Measurements from ENCODE around the gene NODAL. TPM values are rescaled to one million over a fixed set of nuclear protein-coding genes. Genes with fewer than 3 reads are reported as not detected.

NODAL gene
- total RNA-seq, 1 experiment from 2014 or later = not detected

- in situ Hi-C loops (cut with HindIII; ENCODE audit: low pct_unique_long_range_greater_than_20kb, low sequenced_read_pairs) = no loop called here
- DNase-seq (ENCODE audit: low read depth, low spot score) = no peak
These were observed 979 bp upstream of the NODAL start for GRCh38 chr10:70442332-70442988.

DNA sequence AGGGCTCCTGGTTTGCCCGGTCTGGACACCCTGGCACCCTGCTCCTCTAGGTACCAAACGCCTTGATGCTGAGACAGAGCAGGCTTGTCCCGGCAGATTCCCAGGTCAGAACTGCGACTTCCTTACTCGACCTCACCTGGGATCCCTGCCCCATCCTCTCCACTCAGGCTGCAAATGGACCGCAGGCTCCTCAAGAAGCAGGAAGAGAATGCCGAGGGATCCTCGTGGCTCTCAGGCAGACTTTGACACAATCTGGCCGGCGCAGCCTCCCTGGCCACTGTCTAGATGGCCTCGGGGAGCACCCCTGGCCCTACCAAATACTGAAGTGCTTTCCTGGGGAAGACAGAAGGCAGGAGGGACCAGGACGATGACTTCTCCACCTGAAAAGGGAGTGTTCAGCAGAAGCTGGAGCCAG is 421 bp upstream of the NODAL start:
- in situ Hi-C loops (cut with HindIII; ENCODE audit: low pct_unique_long_range_greater_than_20kb, low sequenced_read_pairs) = no loop called here
- DNase-seq (ENCODE audit: low read depth, low spot score) = no peak

DNA sequence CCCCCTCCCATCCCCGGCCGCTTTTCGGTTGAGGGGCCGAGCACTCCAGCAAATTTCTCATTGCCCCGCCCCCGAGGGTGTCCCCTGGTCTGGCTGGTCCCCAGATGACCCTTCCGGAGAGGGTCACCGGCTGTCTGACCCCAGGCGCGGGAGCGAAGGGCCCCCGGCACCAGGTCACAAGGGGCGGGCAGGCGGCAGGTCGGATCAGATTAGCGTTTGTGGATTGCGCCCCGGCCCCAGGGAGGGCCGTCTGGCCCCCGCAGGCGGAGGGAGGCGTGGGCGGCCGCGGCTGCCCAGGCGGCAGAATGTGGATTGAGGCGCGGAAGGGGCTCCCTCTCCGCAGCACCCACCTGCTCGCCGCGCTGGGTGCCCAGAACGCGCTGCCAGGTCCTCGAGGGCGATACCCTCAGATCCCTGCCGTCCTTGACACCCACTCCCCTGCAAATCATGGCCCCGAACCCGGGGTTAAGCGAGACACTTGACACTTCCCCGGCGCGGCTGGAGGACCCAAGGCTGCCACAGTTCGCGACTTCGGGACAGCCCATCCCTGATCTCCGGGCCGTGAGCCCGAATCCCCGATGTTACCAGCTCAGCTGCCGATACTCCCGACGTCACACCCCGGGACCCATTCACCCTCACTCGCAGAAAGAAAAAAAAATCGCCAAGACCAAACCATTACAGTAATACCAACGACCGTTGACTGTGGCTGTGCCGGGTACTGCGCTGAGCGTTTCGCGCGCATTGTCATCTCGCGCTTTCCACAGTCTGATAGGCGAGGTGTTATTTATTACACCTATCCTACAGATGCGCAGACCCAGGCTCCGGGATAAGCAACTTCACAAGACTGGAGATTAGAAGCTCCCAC is 953 bp downstream of the NODAL start:
- in situ Hi-C loops (cut with HindIII; ENCODE audit: low pct_unique_long_range_greater_than_20kb, low sequenced_read_pairs) = no loop called here
- DNase-seq (ENCODE audit: low read depth, low spot score) = no peak

- in situ Hi-C loops (cut with HindIII; ENCODE audit: low pct_unique_long_range_greater_than_20kb, low sequenced_read_pairs) = no loop called here
These were observed 3.8 kb downstream of the NODAL start for GRCh38 chr10:70437721-70438120.

GRCh38 chr10:70435241-70436085 is 6.0 kb downstream of the NODAL start:
- in situ Hi-C loops (cut with HindIII; ENCODE audit: low pct_unique_long_range_greater_than_20kb, low sequenced_read_pairs) = no loop called here
- no peak for DNase-seq (ENCODE audit: low read depth, low spot score)

More at GRCh38 chr10:70437721-70438120, 3.8 kb downstream of the NODAL start:
- DNase-seq (ENCODE audit: low read depth, low spot score) = no peak

GRCh38 chr10:70433581-70434280 is 7.8 kb downstream of the NODAL start:
- no peak for DNase-seq (ENCODE audit: low read depth, low spot score)
- in situ Hi-C loops (cut with HindIII; ENCODE audit: low pct_unique_long_range_greater_than_20kb, low sequenced_read_pairs) = no loop called here

- in situ Hi-C loops (cut with HindIII; ENCODE audit: low pct_unique_long_range_greater_than_20kb, low sequenced_read_pairs) = no loop called here
- DNase-seq (ENCODE audit: low read depth, low spot score) = no peak
These were observed 8.8 kb downstream of the NODAL start for GRCh38 chr10:70432561-70433263.

DNA sequence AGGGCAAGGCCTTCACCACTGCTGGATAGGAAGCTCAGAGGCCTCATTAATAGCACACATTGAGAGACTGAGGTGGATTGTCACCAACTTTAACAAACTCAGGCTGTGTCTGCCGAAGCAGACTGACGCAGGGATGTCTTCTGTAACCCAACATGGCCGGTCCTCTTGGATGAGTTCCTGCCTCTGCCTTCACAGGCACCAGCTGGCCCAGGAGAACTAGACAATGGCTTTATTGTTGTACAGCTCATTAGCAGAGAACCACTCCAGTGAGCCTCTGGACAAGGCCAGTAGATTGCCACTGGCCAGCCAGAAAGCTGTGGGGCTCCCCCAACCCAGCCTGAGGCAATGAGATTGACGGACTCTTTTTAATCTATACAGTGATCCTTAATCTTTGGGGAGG is 9.4 kb downstream of the NODAL start:
- DNase-seq (ENCODE audit: low read depth, low spot score) = peak; percentile 64
- in situ Hi-C loops (cut with HindIII; ENCODE audit: low pct_unique_long_range_greater_than_20kb, low sequenced_read_pairs) = no loop called here

GRCh38 chr10:70430493-70431445 is 10.7 kb downstream of the NODAL start:
- in situ Hi-C loops (cut with HindIII; ENCODE audit: low pct_unique_long_range_greater_than_20kb, low sequenced_read_pairs) = no loop called here

GRCh38 chr10:70426823-70427222 is 14.7 kb downstream of the NODAL start:
- in situ Hi-C loops (cut with HindIII; ENCODE audit: low pct_unique_long_range_greater_than_20kb, low sequenced_read_pairs) = no loop called here

More at GRCh38 chr10:70430493-70431445, 10.7 kb downstream of the NODAL start:
- peak; percentile 26 for DNase-seq (ENCODE audit: low read depth, low spot score)

GRCh38 chr10:70425096-70425495 is 16.4 kb downstream of the NODAL start:
- in situ Hi-C loops (cut with HindIII; ENCODE audit: low pct_unique_long_range_greater_than_20kb, low sequenced_read_pairs) = no loop called here
- no peak for DNase-seq (ENCODE audit: low read depth, low spot score)

More at GRCh38 chr10:70426823-70427222, 14.7 kb downstream of the NODAL start:
- no peak for DNase-seq (ENCODE audit: low read depth, low spot score)

DNA sequence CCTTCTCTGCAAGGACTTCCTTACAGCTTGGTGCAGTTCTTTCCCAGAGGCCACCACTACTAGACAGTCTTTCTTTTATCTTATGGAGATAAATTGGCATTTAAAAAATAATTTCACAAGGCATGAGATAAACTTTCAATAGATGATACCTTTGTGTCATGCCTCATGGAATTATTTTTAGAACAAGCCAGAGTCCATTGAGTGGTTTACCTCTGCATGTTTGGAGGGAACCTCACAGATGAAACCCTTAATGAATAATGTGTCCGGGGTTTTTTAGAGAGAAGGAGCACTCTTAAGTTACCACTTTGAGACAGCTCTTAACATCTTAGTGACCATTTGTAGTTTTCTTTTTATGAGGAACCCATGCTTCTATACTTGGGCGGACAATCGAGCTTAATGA is 17.2 kb downstream of the NODAL start:
- in situ Hi-C loops (cut with HindIII; ENCODE audit: low pct_unique_long_range_greater_than_20kb, low sequenced_read_pairs) = no loop called here

DNA sequence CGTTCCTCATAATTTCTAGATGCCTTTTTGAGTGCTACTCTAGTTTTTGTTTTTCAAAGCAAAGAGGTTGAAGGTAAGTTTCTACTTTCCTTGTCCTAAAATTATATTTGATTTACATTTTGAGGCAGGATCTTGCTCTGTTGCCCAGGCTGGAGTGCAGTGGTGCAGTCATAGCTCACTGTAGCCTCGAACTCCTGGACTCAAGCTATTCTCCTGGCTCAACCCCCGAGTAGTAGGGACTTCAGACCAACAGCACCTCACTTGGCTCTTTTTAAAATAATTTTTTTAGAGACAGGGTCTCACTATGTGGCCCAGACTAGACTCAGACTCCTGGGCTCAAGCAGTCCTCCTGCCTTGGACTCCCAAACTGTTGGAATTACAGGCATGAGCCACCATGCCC is 22.8 kb downstream of the NODAL start:
- in situ Hi-C loops (cut with HindIII; ENCODE audit: low pct_unique_long_range_greater_than_20kb, low sequenced_read_pairs) = no loop called here

More for the DNA sequence above, 17.2 kb downstream of the NODAL start:
- DNase-seq (ENCODE audit: low read depth, low spot score) = no peak

GRCh38 chr10:70418229-70418628 is 23.3 kb downstream of the NODAL start:
- no peak for DNase-seq (ENCODE audit: low read depth, low spot score)
- in situ Hi-C loops (cut with HindIII; ENCODE audit: low pct_unique_long_range_greater_than_20kb, low sequenced_read_pairs) = no loop called here

More for the DNA sequence above, 22.8 kb downstream of the NODAL start:
- no peak for DNase-seq (ENCODE audit: low read depth, low spot score)

- in situ Hi-C loops (cut with HindIII; ENCODE audit: low pct_unique_long_range_greater_than_20kb, low sequenced_read_pairs) = no loop called here
These were observed 23.9 kb downstream of the NODAL start for GRCh38 chr10:70417568-70417967.

DNA sequence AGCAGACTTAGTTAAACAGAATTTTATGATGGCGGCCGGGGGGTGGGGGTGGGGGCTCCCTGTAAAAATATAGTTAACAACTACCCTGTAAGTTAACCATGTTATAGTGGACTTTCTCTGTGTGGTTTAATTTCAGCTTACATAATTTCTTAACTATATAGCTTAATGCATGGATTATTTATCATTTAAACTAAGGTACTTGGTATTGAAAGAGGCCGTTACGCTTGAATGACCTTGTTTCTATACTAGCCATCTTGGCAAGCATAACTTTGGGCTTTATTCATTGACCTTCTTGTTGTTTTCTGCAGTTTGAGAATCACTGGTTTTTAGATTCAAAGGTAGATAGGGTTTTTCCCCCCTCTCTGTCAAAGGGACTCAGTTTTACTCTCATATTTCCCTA is 29.1 kb downstream of the NODAL start:
- DNase-seq (ENCODE audit: low read depth, low spot score) = no peak
- in situ Hi-C loops (cut with HindIII; ENCODE audit: low pct_unique_long_range_greater_than_20kb, low sequenced_read_pairs) = no loop called here

More at GRCh38 chr10:70417568-70417967, 23.9 kb downstream of the NODAL start:
- no peak for DNase-seq (ENCODE audit: low read depth, low spot score)

Data from SK-MEL-5 (cell line).